ENCODE measurements around the gene ACR.
A peak's percentile ranks its signal among the peaks of the same experiment; 100 is the strongest.
"Not testable (repeated sequence)": the region's sequence is repeated elsewhere in the genome, so short reads cannot be mapped to it uniquely, and the experiment has no call there.

The ACR gene

GRCh38 chr22:50732681-50733080 is 5.3 kb upstream of the ACR start:
- no peak for DNase-seq

- DNase-seq = peak; percentile 20
Measured at GRCh38 chr22:50733521-50734342, 4.3 kb upstream of the ACR start.

GRCh38 chr22:50734343-50734771 is 3.6 kb upstream of the ACR start:
- DNase-seq = no peak

GRCh38 chr22:50734986-50735738 is 2.8 kb upstream of the ACR start:
- DNase-seq = no peak

- no peak for DNase-seq
Measured at GRCh38 chr22:50735739-50736030, 2.3 kb upstream of the ACR start.

- no peak for DNase-seq
Measured at GRCh38 chr22:50738649-50739227, 734 bp downstream of the ACR start.

- no peak for DNase-seq
Measured at GRCh38 chr22:50739279-50739691, 1.3 kb downstream of the ACR start.

GRCh38 chr22:50739894-50740293 is 1.9 kb downstream of the ACR start:
- no peak for DNase-seq

GRCh38 chr22:50740714-50741113 is 2.7 kb downstream of the ACR start:
- DNase-seq = not testable (repeated sequence)

- DNase-seq = not testable (repeated sequence)
Measured at GRCh38 chr22:50744424-50744823, 6.4 kb downstream of the ACR start.

- not testable (repeated sequence) for DNase-seq
Measured at GRCh38 chr22:50747521-50747920, 9.5 kb downstream of the ACR start.

- DNase-seq = not testable (repeated sequence)
Measured at GRCh38 chr22:50748630-50749029, 10.6 kb downstream of the ACR start.

GRCh38 chr22:50749302-50750074 is 11.5 kb downstream of the ACR start:
- not testable (repeated sequence) for DNase-seq

GRCh38 chr22:50755251-50755650 is 17.2 kb downstream of the ACR start:
- not testable (repeated sequence) for DNase-seq

GRCh38 chr22:50756406-50756805 is 18.4 kb downstream of the ACR start:
- DNase-seq = not testable (repeated sequence)

GRCh38 chr22:50756949-50757491 is 19.0 kb downstream of the ACR start:
- peak; percentile 15 for DNase-seq

GRCh38 chr22:50759597-50760341 is 21.8 kb downstream of the ACR start:
- DNase-seq = peak; percentile 79

- DNase-seq = not testable (repeated sequence)
Measured at GRCh38 chr22:50761829-50762228, 23.8 kb downstream of the ACR start.

GRCh38 chr22:50764288-50764687 is 26.3 kb downstream of the ACR start:
- DNase-seq = peak; percentile 26

- DNase-seq = peak; percentile 62
Measured at GRCh38 chr22:50775132-50775531, 37.1 kb downstream of the ACR start.

GRCh38 chr22:50777631-50778030 is 39.6 kb downstream of the ACR start:
- not testable (repeated sequence) for DNase-seq

- not testable (repeated sequence) for DNase-seq
Measured at GRCh38 chr22:50780244-50780643, 42.2 kb downstream of the ACR start.
